ENCODE results near the gene SLC6A13. TPM values are rescaled to one million over a fixed set of nuclear protein-coding genes. Genes with fewer than 3 reads are reported as not detected.

SLC6A13 gene
- total RNA-seq, 2 donors from 2014 or later = 0.85 TPM; not detected in 1

DNA sequence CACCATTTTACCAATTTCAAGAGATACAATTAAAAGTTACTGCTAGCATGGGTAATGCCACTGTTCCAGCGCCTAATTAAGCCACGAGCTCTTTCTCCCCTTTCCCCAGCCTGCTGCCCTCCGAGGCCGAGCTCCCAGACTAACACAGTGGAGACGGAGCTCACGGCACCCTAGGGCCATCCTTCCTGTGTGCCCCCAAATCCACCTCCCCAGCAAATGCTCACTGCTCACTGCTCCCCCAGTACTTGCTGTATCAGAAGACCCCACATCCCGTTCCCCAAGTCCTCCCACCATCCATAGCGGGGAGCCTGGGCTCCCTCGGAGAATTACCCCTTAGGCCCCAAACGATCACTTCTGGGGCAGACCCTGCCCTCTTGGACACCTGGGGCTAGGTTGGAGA lies 91.4 kb downstream of the SLC6A13 start:
- no peak overlapping the region for H3K27ac ChIP-seq
- no peak for TF ChIP-seq POLR2AphosphoS5 (IDR thresholded peaks at IDR 0.05)
- no peak for TF ChIP-seq POLR2A (IDR thresholded peaks at IDR 0.05)
- TF ChIP-seq, protein P1, sequence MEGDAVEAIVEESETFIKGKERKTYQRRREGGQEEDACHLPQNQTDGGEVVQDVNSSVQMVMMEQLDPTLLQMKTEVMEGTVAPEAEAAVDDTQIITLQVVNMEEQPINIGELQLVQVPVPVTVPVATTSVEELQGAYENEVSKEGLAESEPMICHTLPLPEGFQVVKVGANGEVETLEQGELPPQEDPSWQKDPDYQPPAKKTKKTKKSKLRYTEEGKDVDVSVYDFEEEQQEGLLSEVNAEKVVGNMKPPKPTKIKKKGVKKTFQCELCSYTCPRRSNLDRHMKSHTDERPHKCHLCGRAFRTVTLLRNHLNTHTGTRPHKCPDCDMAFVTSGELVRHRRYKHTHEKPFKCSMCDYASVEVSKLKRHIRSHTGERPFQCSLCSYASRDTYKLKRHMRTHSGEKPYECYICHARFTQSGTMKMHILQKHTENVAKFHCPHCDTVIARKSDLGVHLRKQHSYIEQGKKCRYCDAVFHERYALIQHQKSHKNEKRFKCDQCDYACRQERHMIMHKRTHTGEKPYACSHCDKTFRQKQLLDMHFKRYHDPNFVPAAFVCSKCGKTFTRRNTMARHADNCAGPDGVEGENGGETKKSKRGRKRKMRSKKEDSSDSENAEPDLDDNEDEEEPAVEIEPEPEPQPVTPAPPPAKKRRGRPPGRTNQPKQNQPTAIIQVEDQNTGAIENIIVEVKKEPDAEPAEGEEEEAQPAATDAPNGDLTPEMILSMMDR (IDR thresholded peaks at IDR 0.05) = no peak
- H3K27me3 ChIP-seq (replicated peaks; ENCODE audit: insufficient read depth) = peaks cover 2% of the 10 kb centered on the region
- WGBS = 83% methylated on average over 10 of the region's 10 CpGs
- no peak for DNase-seq (ENCODE audit: low spot score)
- H3K4me1 ChIP-seq (replicated peaks) = no peaks in the 10 kb centered on the region
- no peaks in the 10 kb centered on the region for H3K36me3 ChIP-seq
- intact Hi-C loops (cut with DNase I) = no loop called here
- H3K9me3 ChIP-seq = no peaks in the 10 kb centered on the region
- no peak overlapping the region for H3K4me3 ChIP-seq

Other genes starting within 250 kb of the SLC6A13 start
- gene IQSEC3, start 196.1 kb downstream of the SLC6A13 start, total RNA-seq = 1 to 10 TPM in 1 of 2 donors, under 1 TPM in 1; 0.14 to 2.6 TPM
- gene SLC6A12, start 48.7 kb downstream of the SLC6A13 start, total RNA-seq = 1 to 10 TPM; 1.0 to 1.9 TPM
- gene KDM5A, start 126.5 kb upstream of the SLC6A13 start, total RNA-seq = 10 to 100 TPM; 38.5 to 51.0 TPM
- 1 to 10 TPM; 7.0 to 8.9 TPM for gene CCDC77, start 138.8 kb upstream of the SLC6A13 start, total RNA-seq
- 10 to 100 TPM in 1 of 2 donors, 1 to 10 TPM in 1; 7.1 to 16.3 TPM for gene B4GALNT3, start 197.1 kb upstream of the SLC6A13 start, total RNA-seq